Activated naive CD4-positive, alpha-beta T cell treated with anti-CD3 and anti-CD28 coated beads, Interleukin-2, amount 10 ng/mL, durations not matched to agents 7 days and 5 days (primary cell): ENCODE measurements around the gene GRK2.

ENCODE experiments used
- CTCF ChIA-PET: fragments of 350-600 bp; sonication (Branson Sonifier 250); formaldehyde crosslinking; loops from one replicate; lab custom pipeline; 2021; ENCODE audit warnings: antibody characterized with exemption; lab: Charles Lee
- DNase-seq: peaks from one replicate; pipeline ENCODE4 v3.0.0-alpha.2; 2020
- H3K27ac Mint-ChIP-seq: one replicate; pipeline ENCODE4 v1.8.0; 2021; ENCODE audit warnings: mild to moderate bottlenecking, moderate library complexity, mixed read lengths
- H3K27me3 Mint-ChIP-seq: one replicate; pipeline ENCODE4 v1.8.0; 2021; ENCODE audit warnings: mild to moderate bottlenecking, mixed read lengths
- H3K36me3 Mint-ChIP-seq: one replicate; pipeline ENCODE4 v1.8.0; 2021; ENCODE audit warnings: mixed read lengths
- H3K4me1 Mint-ChIP-seq: one replicate; pipeline ENCODE4 v1.8.0; 2021; ENCODE audit warnings: mixed read lengths
- H3K4me3 Mint-ChIP-seq: one replicate; pipeline ENCODE4 v1.8.0; 2021; ENCODE audit warnings: mild to moderate bottlenecking, moderate library complexity, mixed read lengths
- H3K9me3 Mint-ChIP-seq: one replicate; pipeline ENCODE4 v1.8.0; 2021; ENCODE audit warnings: mixed read lengths

The GRK2 gene

DNA sequence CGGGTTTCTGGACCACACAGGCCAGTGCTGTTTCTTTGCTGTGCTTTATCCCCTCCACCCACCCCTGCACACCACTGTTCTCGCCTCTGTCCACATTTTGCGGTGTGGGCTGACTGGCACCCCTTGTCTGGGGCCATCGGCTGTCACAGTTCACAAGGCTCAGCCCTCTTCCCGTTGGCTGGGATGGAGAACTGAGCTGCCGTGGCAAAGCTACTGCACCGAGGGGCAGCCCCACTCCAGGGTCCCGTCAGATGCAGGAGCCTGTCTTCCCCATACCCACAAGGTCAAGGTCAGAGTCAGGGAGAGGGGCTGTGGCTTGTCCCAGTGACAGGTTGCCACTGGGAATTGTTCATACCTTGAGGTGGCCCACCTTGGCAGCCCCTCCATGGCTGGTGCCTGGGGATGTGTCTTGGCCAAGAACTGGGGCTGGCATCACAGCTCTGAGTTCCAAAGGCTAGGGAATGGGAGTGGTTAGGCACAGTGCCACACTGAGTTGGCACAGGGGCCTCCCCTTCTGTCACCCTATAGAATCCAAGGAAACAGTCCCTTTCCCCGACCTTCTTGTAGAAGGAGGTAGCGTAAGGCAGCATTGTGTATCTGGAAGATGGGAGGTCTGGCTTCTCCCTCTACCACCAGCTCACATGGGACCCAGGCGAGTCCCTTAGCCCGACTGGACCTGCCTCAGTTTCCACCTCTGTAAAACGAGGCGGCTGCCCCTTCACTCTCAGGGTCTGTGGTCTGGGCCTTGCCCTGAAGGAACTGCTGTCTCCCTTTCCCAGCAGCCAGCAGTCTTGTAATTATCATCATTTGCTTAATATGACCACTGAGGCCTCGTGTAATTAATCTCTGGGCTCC is 3.4 kb downstream of the GRK2 start:
- peak; percentile 27 for DNase-seq

DNA sequence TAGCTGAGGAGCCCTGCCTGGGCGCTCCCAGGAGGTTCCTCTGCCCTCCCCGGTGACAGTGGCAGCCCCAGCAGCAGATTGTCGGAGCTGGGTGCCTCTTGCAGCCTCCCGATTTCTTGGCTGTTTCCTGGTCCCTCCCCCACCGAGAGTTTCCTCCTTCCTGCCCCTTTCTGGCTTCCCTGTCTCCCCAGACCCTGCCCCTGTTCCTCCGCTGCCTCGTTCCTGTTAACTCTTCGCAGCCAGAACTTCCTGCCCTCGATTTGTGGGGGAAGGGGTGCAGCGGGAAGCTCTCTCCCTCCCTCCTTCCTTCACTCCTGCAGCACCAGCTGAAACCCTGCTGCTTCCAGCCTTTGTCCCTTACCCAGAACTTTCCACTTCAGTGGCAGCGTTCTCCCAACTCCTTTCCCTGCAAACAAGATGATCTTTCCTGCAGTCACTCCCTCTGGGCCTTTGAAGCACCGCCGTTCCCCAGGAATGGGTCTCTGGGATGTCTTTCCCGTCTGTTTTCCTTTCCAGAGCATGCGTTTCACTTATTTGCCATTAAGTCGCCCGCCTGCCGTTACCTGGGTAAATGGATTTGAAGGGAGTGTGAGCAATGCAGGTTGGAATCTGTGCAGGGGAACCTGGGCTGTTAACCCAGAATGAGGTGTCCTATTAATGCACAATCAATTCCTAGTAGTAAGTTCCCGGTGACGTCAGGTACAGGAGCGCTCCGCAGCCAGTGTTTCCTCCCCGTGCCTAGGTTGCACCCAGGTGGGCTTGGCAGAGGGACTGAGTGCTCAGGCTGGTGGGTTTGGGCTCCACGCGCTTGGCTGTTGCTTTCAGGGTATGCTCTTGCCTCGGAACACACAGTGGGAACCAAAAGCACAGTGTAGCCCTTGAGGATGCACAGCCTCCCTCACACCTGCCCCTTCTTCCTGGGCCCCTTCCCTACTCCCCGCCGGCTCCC is 4.3 kb downstream of the GRK2 start:
- H3K4me3 Mint-ChIP-seq: peak overlapping the region; percentile 96
- no peaks in the 10 kb centered on the region for H3K27me3 Mint-ChIP-seq
- peaks cover 63% of the 10 kb centered on the region for H3K36me3 Mint-ChIP-seq
- DNase-seq: peak; percentile 59
- peaks cover 76% of the 10 kb centered on the region for H3K4me1 Mint-ChIP-seq
- peak overlapping the region; percentile 98 for H3K27ac Mint-ChIP-seq
- H3K9me3 Mint-ChIP-seq: no peaks in the 10 kb centered on the region
- CTCF ChIA-PET: interaction anchor here (0.5 to 3.3 kb wide), 7 partner anchors 9 to 923 kb away, joined by 3 to 22 read pairs (median 8); no protein-coding TSS in a partner anchor

More for the DNA sequence above, 3.4 kb downstream of the GRK2 start:
- Mint-ChIP-seq H3K4me3 (peak overlapping the region; percentile 96), H3K27me3 (no peaks in the 10 kb centered on the region), H3K4me1 (peaks cover 74% of the 10 kb centered on the region), H3K9me3 (no peaks in the 10 kb centered on the region), H3K27ac (peak overlapping the region; percentile 98), H3K36me3 (peaks cover 58% of the 10 kb centered on the region)
- CTCF ChIA-PET: interaction anchor here (0.5 to 3.3 kb wide), 9 partner anchors 8 to 924 kb away, joined by 3 to 22 read pairs (median 5); no protein-coding TSS in a partner anchor

DNA sequence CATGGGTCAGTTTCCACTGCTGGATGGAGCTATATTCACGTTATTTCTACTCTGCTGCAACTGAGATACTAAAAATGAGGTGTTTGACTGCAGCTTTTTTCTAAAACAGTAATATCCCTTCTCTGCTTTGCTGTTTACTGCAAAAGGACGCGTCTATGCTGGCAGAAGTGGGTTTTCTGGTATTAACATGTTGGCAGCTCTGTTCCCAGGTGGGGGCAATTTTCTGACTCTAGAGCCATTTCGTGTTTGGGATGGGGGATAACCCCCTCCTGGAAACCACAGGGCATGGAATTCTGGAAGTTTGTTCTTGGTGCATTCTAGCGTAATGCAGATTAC is 4.9 kb downstream of the GRK2 start:
- peaks cover 76% of the 10 kb centered on the region for H3K4me1 Mint-ChIP-seq
- H3K27ac Mint-ChIP-seq: peak overlapping the region; percentile 98
- H3K4me3 Mint-ChIP-seq: peak overlapping the region; percentile 96
- H3K36me3 Mint-ChIP-seq: peaks cover 70% of the 10 kb centered on the region
- no peaks in the 10 kb centered on the region for H3K27me3 Mint-ChIP-seq
- CTCF ChIA-PET: interaction anchor here (1.9 to 3.3 kb wide), 3 partner anchors 9 to 80 kb away, joined by 5 to 22 read pairs (median 11); no protein-coding TSS in a partner anchor
- no peaks in the 10 kb centered on the region for H3K9me3 Mint-ChIP-seq
- no peak for DNase-seq

DNA sequence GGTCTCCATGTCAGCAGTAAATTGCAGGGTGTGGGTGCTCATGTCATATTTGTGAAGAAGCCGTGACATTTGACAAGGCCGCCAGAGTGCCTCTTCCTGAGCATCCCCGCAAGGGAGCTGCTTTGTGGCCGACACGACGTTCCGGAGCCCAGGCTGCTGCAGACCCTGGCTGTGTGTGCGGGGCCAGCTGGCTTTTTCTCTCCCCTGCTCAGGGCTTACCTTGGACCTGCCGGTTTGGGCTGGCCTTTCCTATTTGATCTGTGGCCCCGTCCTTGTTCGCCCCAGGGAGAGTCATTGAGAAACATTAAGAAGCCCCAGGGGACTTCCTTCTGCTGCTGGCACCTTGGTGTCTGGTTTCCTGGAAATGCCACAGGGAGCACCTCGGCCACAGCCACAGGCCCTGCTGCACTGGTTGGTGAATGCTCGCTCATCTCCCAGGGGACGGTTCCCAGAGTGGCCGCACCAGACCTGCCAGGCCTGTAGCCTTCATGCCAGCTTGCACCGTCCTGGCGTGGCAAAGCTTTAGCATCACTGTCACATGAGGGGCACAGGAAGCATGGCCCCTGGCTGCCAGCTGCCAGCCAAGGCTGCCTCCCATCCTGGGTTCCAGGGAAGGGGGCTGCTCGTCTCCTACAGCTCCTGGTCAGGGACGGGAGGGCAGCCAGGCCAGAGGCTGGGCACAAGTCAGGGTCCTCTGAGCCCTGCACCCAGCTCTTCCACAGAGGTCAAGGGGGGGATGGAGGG is 5.4 kb downstream of the GRK2 start:
- peak; percentile 72 for DNase-seq

DNA sequence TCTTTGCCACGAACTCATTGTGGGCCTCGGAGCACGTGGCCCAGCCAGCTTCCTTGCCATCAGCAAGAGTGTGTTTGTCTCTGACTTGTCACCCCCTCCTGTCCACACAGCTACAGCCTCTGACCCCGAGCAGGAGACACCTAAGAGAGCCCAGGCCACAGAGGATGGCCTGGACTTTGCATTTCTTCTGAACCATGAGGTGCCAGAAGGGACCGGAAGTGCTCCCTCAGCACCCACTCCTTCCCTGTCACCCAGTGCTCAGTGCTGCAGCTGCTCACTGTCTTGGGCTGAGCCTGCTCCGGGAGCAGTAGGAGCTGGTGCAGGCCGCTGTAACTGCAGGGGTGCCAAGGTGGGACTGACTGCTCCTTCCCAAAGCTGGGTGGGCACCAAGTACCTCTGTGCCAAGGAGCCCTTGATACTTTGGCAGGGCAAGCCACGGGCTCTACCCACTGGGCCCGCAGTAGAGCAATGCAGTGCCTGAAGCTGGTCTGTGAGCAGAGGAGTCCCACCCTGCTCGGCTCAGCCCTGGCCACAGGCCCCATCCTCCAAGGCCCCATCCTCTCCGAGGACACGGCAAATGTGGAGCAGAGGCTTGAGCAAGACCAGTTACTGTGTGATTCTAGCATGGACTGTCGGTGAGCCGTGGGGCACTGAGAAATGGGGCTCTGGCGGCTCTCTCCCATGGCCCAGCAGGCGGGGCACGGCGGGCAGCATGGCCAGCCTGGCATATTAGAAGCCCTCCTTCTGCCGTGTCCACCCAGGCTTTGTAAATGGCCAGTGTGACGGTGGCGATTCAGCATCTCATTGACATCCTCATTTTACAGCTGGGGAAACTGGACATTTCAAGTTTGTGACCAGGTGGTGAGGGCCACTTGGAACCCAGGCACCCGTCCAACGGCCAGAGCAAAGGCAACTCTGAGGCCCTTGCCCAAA is 6.3 kb downstream of the GRK2 start:
- peak; percentile 58 for DNase-seq
- Mint-ChIP-seq H3K36me3 (peaks cover 70% of the 10 kb centered on the region), H3K4me1 (peaks cover 90% of the 10 kb centered on the region), H3K9me3 (no peaks in the 10 kb centered on the region), H3K4me3 (peak overlapping the region; percentile 96), H3K27me3 (no peaks in the 10 kb centered on the region), H3K27ac (peak overlapping the region; percentile 98)
- CTCF ChIA-PET: interaction anchor here (0.6 to 3.3 kb wide), 6 partner anchors 11 to 1413 kb away, joined by 3 to 22 read pairs (median 4); partner anchors contain the start of genes MUS81 and SSH3

More for the DNA sequence above, 5.4 kb downstream of the GRK2 start:
- Mint-ChIP-seq H3K27ac (peak overlapping the region; percentile 98), H3K9me3 (no peaks in the 10 kb centered on the region), H3K4me3 (peak overlapping the region; percentile 96), H3K36me3 (peaks cover 73% of the 10 kb centered on the region), H3K27me3 (no peaks in the 10 kb centered on the region), H3K4me1 (peaks cover 82% of the 10 kb centered on the region)
- CTCF ChIA-PET: interaction anchor here (0.8 to 3.3 kb wide), 4 partner anchors 10 to 46 kb away, joined by 3 to 22 read pairs (median 8); partner anchors contain the start of gene SSH3

DNA sequence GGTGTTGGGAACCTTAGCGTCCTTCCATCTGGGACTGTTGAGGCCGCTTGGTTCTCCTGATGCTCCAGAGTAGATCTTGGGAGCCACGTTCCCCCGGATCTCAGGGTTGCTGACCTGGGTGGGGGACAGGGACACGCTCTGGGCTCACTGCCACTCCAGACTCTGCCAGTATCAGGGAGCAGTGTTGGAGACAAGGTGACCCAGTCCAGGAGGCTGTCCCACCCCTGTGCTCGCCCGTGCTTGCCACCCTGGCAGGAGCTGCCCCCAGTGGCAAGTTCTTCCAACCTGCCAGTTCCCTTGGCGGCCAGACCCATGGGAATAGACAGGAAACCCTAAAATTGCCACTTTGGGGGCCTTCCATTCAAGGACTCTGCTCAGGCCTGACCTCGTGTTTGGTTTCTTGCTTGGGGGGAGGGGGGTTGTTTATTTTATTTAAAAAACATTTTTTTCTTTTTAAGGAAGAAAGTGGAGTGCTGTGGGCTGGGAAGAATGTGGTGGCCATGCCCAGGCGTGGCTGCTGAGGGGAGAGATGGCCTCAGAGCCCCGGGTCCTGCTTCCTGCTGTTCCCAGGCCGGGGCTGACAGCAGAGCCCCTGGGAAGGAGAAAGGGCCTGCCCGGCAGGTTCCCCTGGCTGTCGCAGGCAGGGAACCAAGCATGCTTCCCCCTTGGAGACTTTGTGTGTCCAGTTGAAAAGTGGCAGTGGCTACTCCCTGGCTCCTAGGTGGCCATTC is 7.2 kb downstream of the GRK2 start:
- H3K27me3 Mint-ChIP-seq: no peaks in the 10 kb centered on the region
- no peaks in the 10 kb centered on the region for H3K9me3 Mint-ChIP-seq
- peak overlapping the region; percentile 96 for H3K4me3 Mint-ChIP-seq
- DNase-seq: peak; percentile 20
- H3K4me1 Mint-ChIP-seq: peaks cover 96% of the 10 kb centered on the region
- CTCF ChIA-PET: interaction anchor here (0.6 to 1.7 kb wide), 5 partner anchors 44 to 1414 kb away, joined by 3 to 5 read pairs (median 3); partner anchors contain the start of gene MUS81
- H3K36me3 Mint-ChIP-seq: peaks cover 68% of the 10 kb centered on the region
- peak overlapping the region; percentile 94 for H3K27ac Mint-ChIP-seq

DNA sequence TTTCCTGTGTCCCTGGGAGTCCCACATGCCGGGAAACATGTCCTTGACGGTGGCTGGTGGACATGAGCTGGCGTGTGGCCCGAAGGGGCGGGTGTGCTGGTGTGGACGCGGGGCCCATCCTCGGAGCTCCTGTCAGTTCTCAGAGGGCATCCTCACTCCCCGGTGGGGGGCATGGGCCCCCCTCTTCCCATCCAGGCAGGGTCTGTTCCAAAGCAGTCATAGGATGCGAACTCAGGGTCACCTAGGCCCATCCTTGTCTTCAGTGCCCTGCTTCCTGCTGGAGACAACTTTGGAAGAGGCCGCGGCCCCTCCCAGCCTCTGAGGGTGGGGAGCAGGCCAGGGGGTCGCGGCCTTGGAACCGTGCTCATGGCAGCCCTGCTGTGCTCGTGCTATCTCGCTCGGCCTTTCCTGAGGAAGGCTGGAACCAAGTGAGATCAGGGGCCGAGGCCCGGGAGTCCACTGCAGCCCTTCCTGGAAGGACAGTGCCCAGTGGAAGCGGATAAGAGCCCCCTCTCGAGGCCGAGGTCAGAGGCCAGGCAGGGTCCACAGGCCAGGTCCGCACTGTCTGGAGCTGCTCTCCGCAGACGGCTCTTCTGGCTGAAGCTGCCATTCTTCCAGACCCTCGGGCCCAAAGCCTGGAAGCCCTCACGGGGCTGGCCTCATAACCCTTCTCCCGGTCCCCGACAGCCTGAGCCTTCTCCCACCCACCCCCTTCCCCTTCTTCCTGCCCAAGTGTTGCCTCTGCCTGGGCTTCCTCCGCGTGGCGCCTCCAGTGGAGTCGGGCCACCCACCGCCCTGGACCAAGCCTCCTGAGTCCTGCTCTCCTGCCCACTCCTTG is 8.7 kb downstream of the GRK2 start:
- Mint-ChIP-seq H3K4me1 (peaks cover 100% of the 10 kb centered on the region), H3K9me3 (no peaks in the 10 kb centered on the region), H3K4me3 (peak overlapping the region; percentile 52), H3K36me3 (peaks cover 66% of the 10 kb centered on the region), H3K27me3 (no peaks in the 10 kb centered on the region), H3K27ac (peak overlapping the region; percentile 94)
- peak; percentile 22 for DNase-seq
- CTCF ChIA-PET: interaction anchor here (1.1 kb wide), 1 partner anchor 42 kb away, joined by 3 read pairs; no protein-coding TSS in a partner anchor

DNA sequence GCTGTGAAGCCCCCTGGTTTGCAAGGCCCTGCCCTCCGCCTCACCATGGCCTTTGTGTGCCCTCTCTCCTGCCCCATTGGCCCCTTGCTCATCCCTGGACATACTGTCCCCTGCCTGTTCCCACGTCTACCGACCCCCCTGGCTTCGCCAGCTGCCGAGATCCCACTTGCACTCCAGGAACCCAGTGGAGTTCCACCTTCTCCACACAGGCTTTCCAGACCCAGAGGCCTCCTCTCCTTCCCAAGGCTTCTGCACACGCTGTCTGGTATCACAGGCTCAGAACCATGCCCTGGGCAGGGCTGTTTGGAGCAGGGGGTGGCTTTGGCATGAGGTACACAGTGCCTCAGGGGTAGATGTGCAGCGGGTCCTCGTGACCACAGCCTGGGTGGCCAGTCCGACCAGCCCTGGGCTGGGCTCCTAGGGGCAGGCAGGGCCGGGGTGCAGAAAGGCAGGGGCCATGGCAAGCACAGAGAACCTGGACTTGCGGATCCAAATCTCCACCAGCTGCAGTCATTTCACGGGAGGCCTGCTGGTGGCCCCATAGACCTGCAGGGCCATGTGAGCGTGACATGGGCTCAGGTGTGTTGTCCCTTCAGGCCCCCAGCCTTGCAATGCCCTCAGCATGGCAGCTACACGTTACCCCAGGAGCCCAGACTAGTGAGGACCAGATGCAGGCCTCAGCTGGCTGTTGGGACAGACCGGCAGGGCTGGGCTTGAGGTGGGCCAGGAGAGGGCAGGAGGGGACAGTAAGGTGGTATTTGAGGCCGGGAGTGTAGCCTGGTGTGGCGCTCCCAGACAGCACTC is 9.5 kb downstream of the GRK2 start:
- H3K27ac Mint-ChIP-seq: peak overlapping the region; percentile 94
- no peaks in the 10 kb centered on the region for H3K9me3 Mint-ChIP-seq
- peak; percentile 40 for DNase-seq
- peaks cover 97% of the 10 kb centered on the region for H3K4me1 Mint-ChIP-seq
- peak overlapping the region; percentile 52 for H3K4me3 Mint-ChIP-seq
- CTCF ChIA-PET: interaction anchor here (1.0 kb wide), 1 partner anchor 10 kb away, joined by 3 read pairs; no protein-coding TSS in a partner anchor
- peaks cover 64% of the 10 kb centered on the region for H3K36me3 Mint-ChIP-seq
- H3K27me3 Mint-ChIP-seq: no peaks in the 10 kb centered on the region

DNA sequence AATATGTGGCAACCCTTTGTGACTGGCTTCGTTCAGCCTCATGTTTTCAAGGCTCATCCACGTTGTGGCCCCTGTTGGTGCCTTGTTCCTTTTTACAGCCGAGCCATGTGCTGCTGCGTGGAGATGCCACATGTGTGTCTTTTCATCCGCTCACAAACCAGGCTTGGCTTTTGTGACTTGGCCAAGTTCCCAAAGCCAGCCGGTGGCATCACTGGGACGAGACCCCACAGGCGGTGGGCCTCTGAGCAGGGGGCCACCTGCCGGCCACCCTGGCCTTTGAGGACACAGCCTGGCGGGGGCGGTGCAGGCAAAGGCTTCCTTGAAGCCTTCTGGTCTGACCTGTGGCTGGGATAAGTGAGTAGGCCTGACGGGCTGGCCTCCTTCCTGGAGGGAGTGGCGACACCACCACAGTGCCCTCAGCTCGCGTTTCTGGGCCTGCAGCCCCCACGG is 10.5 kb downstream of the GRK2 start:
- Mint-ChIP-seq H3K4me1 (peaks cover 87% of the 10 kb centered on the region), H3K27ac (peak overlapping the region; percentile 94), H3K27me3 (no peaks in the 10 kb centered on the region), H3K36me3 (peaks cover 55% of the 10 kb centered on the region), H3K9me3 (no peaks in the 10 kb centered on the region), H3K4me3 (peak overlapping the region; percentile 74)
- DNase-seq: peak; percentile 57
- CTCF ChIA-PET: interaction anchor here (0.6 to 2.0 kb wide), 8 partner anchors 9 to 183 kb away, joined by 3 to 17 read pairs (median 3); partner anchors contain the start of gene CLCF1

DNA sequence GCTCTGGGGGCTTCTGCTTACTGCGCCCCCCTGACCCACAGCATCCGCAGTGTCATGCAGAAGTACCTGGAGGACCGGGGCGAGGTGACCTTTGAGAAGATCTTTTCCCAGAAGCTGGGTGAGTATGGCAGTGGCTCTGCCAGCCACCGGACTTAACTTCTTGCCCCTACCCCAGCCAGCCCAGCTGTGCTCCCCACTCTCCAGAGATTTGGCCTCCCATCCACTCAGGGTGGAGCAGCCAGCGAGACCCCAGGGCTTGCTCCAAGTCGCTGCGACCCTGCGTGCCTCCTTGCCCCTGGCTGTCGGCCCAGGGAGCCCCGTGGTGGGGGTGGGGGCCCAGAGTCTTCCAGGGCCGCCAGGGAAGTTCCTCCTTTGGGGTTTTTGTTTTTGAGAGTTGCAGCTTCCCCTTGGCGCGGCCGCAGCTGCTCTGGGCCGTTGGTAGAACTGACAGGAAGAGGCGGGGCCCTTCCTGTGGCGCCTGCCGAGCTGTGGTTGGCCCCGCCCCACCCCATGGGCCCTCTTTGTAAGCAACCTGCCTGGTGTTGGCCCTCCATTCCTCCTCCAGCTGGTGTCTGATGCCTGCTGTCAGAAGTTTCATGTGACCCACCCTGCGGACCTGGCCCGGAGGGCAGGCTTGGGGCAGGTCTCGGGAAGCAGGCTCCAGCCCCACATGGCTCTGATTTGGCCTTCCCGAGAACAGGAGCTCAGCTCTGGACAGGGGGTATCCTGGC is 11.1 kb downstream of the GRK2 start:
- CTCF ChIA-PET: interaction anchor here (0.6 to 2.0 kb wide), 12 partner anchors 8 to 184 kb away, joined by 3 to 17 read pairs (median 3); partner anchors contain the start of genes CLCF1 and GRK2
- Mint-ChIP-seq H3K27me3 (no peaks in the 10 kb centered on the region), H3K9me3 (no peaks in the 10 kb centered on the region), H3K4me1 (peaks cover 84% of the 10 kb centered on the region), H3K36me3 (peaks cover 53% of the 10 kb centered on the region), H3K27ac (peak overlapping the region; percentile 94), H3K4me3 (peak overlapping the region; percentile 74)
- peak; percentile 95 for DNase-seq
